K562 (cell line): Measurements from ENCODE around the gene YAF2.

Source experiments
- ATF3 ChIP-seq, 2 experiments: fragments of 450-650 bp in 1 of 2; sonication (generic) in 1 of 2; formaldehyde crosslinking in 1 of 2; IDR thresholded peaks in 1 of 2; conservative IDR thresholded peaks in 1 of 2; 2 replicates each; pipeline versions ENCODE4 v1.6.1 to v1.8.1; 2016 to 2023; ENCODE audit warnings: mild to moderate bottlenecking in 2 of 2, moderate library complexity in 2 of 2, inconsistent platforms in 1 of 2, missing genetic modification reagents in 1 of 2
- RAD51 ChIP-seq: fragments of 450-650 bp; IDR thresholded peaks from 2 replicates; pipeline ENCODE4 v1.7.1; 2016; ENCODE audit warnings: low read depth, mild to moderate bottlenecking, borderline replicate concordance
- RFX5 ChIP-seq: IDR thresholded peaks from 2 replicates; pipeline ENCODE4 v1.6.1; 2011; ENCODE audit warnings: low read depth, mild to moderate bottlenecking, improper control_type of control experiment, low read length
- SIN3A ChIP-seq, 2 experiments: fragments of 150-350 bp in 1 of 2; IDR thresholded peaks; 2 replicates each; pipeline ENCODE4 v1.6.1; 2011 to 2016; ENCODE audit warnings: borderline replicate concordance in 2 of 2, low read depth in 2 of 2, low read length in 2 of 2, mild to moderate bottlenecking in 2 of 2, moderate library complexity in 2 of 2; ENCODE audit not compliant: control insufficient read depth in 1 of 2
- TBP ChIP-seq: optimal IDR thresholded peaks from 2 replicates; pipeline ENCODE3; 2011; ENCODE audit warnings: low read depth, low read length, improper control_type of control experiment
- TCF7L2 ChIP-seq: fragments of 150-350 bp; IDR thresholded peaks from 2 replicates; pipeline ENCODE4 v1.6.1; 2016; ENCODE audit warnings: low read depth, mild to moderate bottlenecking, low read length, moderate library complexity
- XRCC5 ChIP-seq: fragments of 200-400 bp; formaldehyde crosslinking; IDR thresholded peaks from 2 replicates; pipeline ENCODE4 v1.6.1; 2017; ENCODE audit warnings: low read depth, mild to moderate bottlenecking, low read length
- ZBTB49 ChIP-seq: sonication (generic); formaldehyde crosslinking; IDR thresholded peaks from 2 replicates; pipeline ENCODE4 v1.8.0; 2022; ENCODE audit warnings: missing genetic modification reagents, mild to moderate bottlenecking, borderline replicate concordance
- TF ChIP-seq, protein P1 (sequence below), 3 experiments: IDR thresholded peaks in 2 of 3; conservative IDR thresholded peaks in 1 of 3; 2 replicates each; pipeline ENCODE4 v1.5.1; 2011 to 2012; ENCODE audit warnings: low read length in 3 of 3, mild to moderate bottlenecking in 3 of 3, control low read depth in 2 of 3, improper control_type of control experiment in 1 of 3, inconsistent platforms in 1 of 3, low read depth in 1 of 3, mixed read lengths in 1 of 3, moderate library complexity in 1 of 3; ENCODE audit not compliant: insufficient read depth in 2 of 3
- TF ChIP-seq, protein P2 (sequence below), 2 experiments: fragments of 450-650 bp in 1 of 2; sonication (generic) in 1 of 2; formaldehyde crosslinking; conservative IDR thresholded peaks; 2 replicates each; pipeline versions ENCODE4 v1.4.0 to v1.8.1; 2020 to 2022; ENCODE audit warnings: mild to moderate bottlenecking in 1 of 2, missing genetic modification reagents in 1 of 2

- TF ChIP-seq RFX5 (no peak), ZBTB49 (no peak), XRCC5 (no peak), SIN3A (IDR thresholded peaks at IDR 0.05; ENCODE audit: borderline replicate concordance in 2 of 2, control insufficient read depth in 1 of 2, low read depth in 2 of 2, low read length in 2 of 2) (no peak), RAD51 (no peak), TCF7L2 (no peak), ATF3 (IDR thresholded peaks at IDR 0.05) (no peak), ATF3 (CRISPR knock-in tag; conservative IDR thresholded peaks at IDR 0.05) (no peak), TBP (no peak)
- TF ChIP-seq, protein P1, sequence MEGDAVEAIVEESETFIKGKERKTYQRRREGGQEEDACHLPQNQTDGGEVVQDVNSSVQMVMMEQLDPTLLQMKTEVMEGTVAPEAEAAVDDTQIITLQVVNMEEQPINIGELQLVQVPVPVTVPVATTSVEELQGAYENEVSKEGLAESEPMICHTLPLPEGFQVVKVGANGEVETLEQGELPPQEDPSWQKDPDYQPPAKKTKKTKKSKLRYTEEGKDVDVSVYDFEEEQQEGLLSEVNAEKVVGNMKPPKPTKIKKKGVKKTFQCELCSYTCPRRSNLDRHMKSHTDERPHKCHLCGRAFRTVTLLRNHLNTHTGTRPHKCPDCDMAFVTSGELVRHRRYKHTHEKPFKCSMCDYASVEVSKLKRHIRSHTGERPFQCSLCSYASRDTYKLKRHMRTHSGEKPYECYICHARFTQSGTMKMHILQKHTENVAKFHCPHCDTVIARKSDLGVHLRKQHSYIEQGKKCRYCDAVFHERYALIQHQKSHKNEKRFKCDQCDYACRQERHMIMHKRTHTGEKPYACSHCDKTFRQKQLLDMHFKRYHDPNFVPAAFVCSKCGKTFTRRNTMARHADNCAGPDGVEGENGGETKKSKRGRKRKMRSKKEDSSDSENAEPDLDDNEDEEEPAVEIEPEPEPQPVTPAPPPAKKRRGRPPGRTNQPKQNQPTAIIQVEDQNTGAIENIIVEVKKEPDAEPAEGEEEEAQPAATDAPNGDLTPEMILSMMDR (IDR thresholded peaks at IDR 0.05 in 2 of 3, conservative IDR thresholded peaks at IDR 0.05 in 1 of 3; ENCODE audit: insufficient read depth in 2 of 3, low read depth in 1 of 3, low read length in 3 of 3): no peak
- TF ChIP-seq, protein P2, sequence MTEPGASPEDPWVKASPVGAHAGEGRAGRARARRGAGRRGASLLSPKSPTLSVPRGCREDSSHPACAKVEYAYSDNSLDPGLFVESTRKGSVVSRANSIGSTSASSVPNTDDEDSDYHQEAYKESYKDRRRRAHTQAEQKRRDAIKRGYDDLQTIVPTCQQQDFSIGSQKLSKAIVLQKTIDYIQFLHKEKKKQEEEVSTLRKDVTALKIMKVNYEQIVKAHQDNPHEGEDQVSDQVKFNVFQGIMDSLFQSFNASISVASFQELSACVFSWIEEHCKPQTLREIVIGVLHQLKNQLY (CRISPR knock-in tag; conservative IDR thresholded peaks at IDR 0.05): no peak
These were observed 20.4 kb downstream of the YAF2 start for GRCh38 chr12:42217656-42218055.
